ENCODE data around the gene DOC2B. TPM values are rescaled to one million over a fixed set of nuclear protein-coding genes. Genes with fewer than 3 reads are reported as not detected.
"Not testable (repeated sequence)": the region's sequence is repeated elsewhere in the genome, so short reads cannot be mapped to it uniquely, and the experiment has no call there.

The DOC2B gene
- total RNA-seq, 1 experiment from 2014 or later = 31.4 TPM

GRCh38 chr17:146983-147761 lies 34.3 kb downstream of the DOC2B start:
- DNase-seq (ENCODE audit: extremely low read depth, low read depth) = no peak

- no peak for DNase-seq (ENCODE audit: extremely low read depth, low read depth)
Observed at GRCh38 chr17:146546-146945, 34.9 kb downstream of the DOC2B start.

- no peak for DNase-seq (ENCODE audit: extremely low read depth, low read depth)
Observed at GRCh38 chr17:145671-146541, 35.5 kb downstream of the DOC2B start.

DNA sequence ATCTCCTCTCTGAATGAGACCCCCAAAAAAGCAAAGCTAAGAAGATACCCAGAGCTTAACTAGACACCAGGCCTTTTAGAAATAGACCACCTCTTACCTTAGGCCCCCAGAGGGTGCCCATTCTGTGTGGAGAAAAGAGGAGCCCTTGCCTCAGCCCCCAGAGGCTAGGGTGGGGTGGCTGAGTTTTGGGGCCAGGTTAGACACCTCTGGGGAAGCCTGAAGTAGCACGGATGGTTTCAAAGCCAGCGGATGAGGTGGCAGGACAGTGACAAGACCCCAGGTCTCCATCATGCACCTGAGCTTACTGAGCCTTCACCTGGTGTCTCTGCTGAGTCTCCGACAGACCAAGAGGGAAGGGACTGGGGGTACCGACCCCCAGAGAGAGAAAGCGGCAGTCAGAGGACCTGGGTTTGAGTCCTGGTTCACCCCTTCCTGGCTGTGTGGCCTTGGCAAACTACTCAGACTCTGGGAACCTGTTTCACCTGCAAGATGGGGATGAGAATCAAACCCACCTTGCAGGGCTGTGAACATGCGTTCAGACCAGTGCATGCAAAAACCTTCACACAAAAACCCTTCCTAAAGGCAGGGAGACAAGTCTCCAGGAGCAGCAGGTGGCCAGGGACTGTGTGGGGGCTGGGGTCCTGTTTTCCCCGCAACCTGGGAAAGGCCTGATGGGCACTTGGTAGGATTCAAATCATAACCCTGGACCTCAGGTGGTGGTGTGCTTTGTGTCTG lies 36.3 kb downstream of the DOC2B start:
- no peak for DNase-seq (ENCODE audit: extremely low read depth, low read depth)

GRCh38 chr17:143785-144281 lies 37.6 kb downstream of the DOC2B start:
- DNase-seq (ENCODE audit: extremely low read depth, low read depth) = peak; percentile 77

DNA sequence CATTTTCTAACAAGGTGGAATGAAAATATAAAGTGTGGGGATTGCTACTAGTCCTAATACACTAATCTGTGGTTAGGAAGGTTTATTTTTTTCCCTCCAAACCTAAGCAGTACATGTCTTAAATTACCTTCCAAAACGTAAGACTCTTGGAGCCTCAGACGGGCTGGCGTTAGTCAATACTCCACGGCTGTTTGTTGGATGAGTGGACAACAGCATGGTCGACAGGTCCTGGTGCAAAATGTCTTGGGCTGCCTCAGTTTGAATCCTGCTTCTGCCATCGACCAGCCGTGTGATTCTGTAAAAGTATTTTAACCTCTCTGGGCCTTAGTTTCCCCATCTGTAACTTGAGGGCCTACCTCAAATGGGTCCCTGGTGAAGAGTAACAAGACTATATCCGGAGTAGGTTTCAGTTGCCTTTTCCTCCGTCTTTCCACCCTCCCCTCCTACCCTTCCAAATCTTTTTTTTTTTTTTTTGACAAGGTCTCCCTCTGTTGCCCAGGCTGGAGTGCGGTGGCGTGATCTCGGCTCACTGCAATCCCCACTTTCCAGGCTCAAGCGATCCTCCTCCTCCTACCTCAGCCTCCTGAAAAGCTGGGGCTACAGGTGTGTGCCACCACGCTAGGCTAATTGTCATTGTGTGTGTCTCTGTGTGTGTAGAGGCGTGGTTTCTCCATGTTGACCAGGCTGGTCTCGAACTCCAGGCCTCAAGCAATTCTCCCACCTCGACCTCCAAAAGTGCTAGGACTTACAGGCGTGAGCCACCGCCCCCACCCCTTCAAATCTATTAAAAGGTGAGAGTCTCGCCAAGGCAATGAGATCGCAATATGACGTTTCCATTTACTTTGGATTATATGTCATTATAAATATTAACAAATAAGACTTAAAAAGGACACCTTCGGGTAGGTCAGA lies 38.3 kb downstream of the DOC2B start:
- DNase-seq (ENCODE audit: extremely low read depth, low read depth) = no peak

GRCh38 chr17:142102-142661 lies 39.3 kb downstream of the DOC2B start:
- DNase-seq (ENCODE audit: extremely low read depth, low read depth) = peak; percentile 31

- not testable (repeated sequence) for DNase-seq (ENCODE audit: extremely low read depth, low read depth)
Observed at GRCh38 chr17:139401-140205, 41.8 kb downstream of the DOC2B start.

- not testable (repeated sequence) for DNase-seq (ENCODE audit: extremely low read depth, low read depth)
Observed at GRCh38 chr17:137166-137807, 44.2 kb downstream of the DOC2B start, which contains the start of gene SCGB1C2. Gene SCGB1C2 (plus strand): TSS chr17:137569. CDS start chr17:137591, 22 bp downstream.

DNA sequence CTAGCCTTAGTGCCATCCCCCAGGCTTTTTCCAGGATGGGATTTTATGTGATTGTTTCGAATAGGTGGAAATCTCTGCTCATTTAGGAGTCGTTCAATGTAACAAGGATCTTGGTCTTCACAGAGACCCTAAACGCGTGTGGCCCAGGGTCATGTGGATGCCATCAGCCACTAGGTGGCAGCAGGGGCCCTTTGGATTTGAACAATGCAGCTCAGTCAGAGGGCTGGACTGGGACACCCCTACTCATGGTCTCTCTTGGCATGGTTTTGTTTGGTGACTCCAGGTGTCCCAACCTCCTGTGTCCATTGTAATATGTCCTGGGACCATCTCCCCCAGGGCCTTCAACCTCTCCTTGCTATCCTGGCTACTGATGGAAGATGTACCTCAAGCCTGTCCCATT lies 44.9 kb downstream of the DOC2B start:
- not testable (repeated sequence) for DNase-seq (ENCODE audit: extremely low read depth, low read depth)

DNA sequence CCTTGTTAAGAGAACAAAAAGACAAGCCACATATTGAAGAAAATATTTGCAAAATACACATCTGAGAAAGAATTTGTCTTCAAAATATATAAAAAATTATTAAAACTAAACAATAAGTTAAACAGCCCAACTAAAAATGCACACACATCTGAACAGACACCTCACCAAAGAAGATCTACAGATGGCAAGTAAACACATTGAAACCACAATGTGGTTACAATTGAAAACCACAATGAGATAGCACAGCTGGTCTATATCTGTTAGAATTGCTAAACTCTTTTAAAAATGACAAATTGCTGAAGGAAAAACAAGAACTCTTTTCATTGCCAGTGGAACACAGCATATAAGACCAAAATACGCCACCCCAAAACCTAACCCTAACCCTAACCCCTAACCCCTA lies 45.6 kb downstream of the DOC2B start:
- not testable (repeated sequence) for DNase-seq (ENCODE audit: extremely low read depth, low read depth)

- DNase-seq (ENCODE audit: extremely low read depth, low read depth) = not testable (repeated sequence)
Observed at GRCh38 chr17:135022-135421, 46.4 kb downstream of the DOC2B start.

DNA sequence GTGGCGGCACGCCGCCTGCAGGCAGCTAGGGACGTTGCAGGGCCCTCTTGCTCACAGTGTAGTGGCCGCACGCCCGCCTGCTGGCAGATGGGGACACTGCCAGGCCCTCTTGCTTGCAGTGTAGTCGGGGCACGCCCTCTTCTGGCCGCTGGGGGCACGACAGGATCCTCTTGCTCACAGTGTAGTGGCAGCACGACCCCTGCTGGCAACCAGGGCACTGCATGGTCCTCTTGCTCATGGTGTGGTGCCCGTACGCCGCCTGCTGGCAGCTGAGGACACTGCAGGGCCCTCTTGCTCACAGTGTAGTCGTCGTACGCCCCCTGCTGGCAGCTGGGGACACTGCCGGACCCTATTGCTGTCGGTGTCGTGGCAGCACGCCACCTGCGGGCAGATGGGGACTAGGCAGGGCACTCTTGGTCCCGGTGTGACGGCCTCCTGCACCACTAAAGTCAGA lies 47.1 kb downstream of the DOC2B start:
- DNase-seq (ENCODE audit: extremely low read depth, low read depth) = not testable (repeated sequence)

GRCh38 chr17:133932-134331 lies 47.5 kb downstream of the DOC2B start:
- not testable (repeated sequence) for DNase-seq (ENCODE audit: extremely low read depth, low read depth)

GRCh38 chr17:118339-118917 lies 63.0 kb downstream of the DOC2B start:
- DNase-seq (ENCODE audit: extremely low read depth, low read depth) = not testable (repeated sequence)

DNA sequence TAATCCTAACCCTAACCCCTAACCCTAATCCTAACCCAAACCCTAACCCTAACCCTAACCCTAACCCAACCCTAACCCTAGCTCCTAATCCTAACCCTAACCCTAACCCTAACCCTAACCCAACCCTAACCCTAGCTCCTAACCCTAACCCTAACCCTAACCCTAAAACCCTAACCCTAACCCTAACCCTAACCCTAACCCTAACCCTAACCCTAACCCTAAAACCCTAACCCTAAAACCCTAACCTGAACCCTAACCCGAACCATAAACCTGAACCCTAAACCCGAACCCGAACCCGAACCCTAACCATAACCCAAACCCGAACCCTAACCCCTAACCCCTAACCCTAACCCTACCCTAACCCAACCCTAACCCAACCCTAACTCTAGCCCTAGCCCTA lies 68.3 kb downstream of the DOC2B start:
- not testable (repeated sequence) for DNase-seq (ENCODE audit: extremely low read depth, low read depth)

Data from NCI-H460 (cell line).